ENCODE data around the gene ZDHHC22. TPM values are rescaled to one million over a fixed set of nuclear protein-coding genes. Genes with fewer than 3 reads are reported as not detected.

The ZDHHC22 gene
- total RNA-seq, 1 experiment from 2014 or later: 11.3 TPM

- no peak overlapping the region for H3K18ac ChIP-seq (ENCODE audit: insufficient read length, low read depth, low read length)
- Mint-ChIP-seq H3K4me1 (peaks cover 26 to 40% of the 10 kb centered on the region in 2 experiments), H3K36me3 (ENCODE audit: insufficient read depth in 1 of 3, low read depth in 3 of 3) (no peaks in the 10 kb centered on the region; a peak in 1 of 7 replicates), H3K9me3 (peaks cover 0 to 4% of the 10 kb centered on the region in 2 experiments; a peak in 2 of 5 replicates), H3K27me3 (ENCODE audit: low read depth) (peaks cover 2% of the 10 kb centered on the region), H3K27ac (no peak overlapping the region), H3K4me3 (no peak overlapping the region)
- H3K79me1 ChIP-seq (ENCODE audit: insufficient read depth, low read depth, low read length, poor library complexity, severe bottlenecking): no peaks in the 10 kb centered on the region
- no CpG with 5 or more reads among the region's 2 CpGs for WGBS (ENCODE audit: extremely low coverage, insufficient read length, low lambda C conversion rate)
- H4K5ac ChIP-seq (ENCODE audit: insufficient read length, low read depth, low read length): no peak overlapping the region
- TF ChIP-seq CTCF (conservative IDR thresholded peaks at IDR 0.05): peak; percentile 39; the same call in 1 of the 3 replicates
- H4K8ac ChIP-seq (replicated peaks; ENCODE audit: insufficient read length, low read depth, low read length): no peak overlapping the region
- H2BK12ac ChIP-seq (ENCODE audit: insufficient read length, low read depth, low read length): no peak overlapping the region
- no peak overlapping the region for H3K56ac ChIP-seq (ENCODE audit: insufficient read length, low read depth, low read length)
- no peak overlapping the region; the same call in 1 of the 2 replicates for H3K14ac ChIP-seq (ENCODE audit: insufficient read depth, low read length)
- H3K4me1 ChIP-seq (ENCODE audit: insufficient read depth, low read length): peaks cover 1% of the 10 kb centered on the region; the same call in 1 of the 2 replicates
- no peak overlapping the region for H4K91ac ChIP-seq (ENCODE audit: insufficient read length, low read depth, low read length)
- no peak overlapping the region for H3K4me2 ChIP-seq (ENCODE audit: insufficient read depth, insufficient read length, low read length)
- no peaks in the 10 kb centered on the region for H3K9me3 ChIP-seq (ENCODE audit: control insufficient read depth, low read depth, low read length)
- H2BK15ac ChIP-seq (ENCODE audit: low read depth, low read length): no peak overlapping the region
- no peak overlapping the region for H3K27ac ChIP-seq (ENCODE audit: insufficient read length, low read depth, low read length)
- no peak overlapping the region for H3K4ac ChIP-seq (ENCODE audit: low read depth, low read length)
- no peak overlapping the region for H3K23ac ChIP-seq (ENCODE audit: insufficient read length, low read depth, low read length)
- H2BK20ac ChIP-seq (ENCODE audit: low read depth, low read length, poor library complexity, severe bottlenecking): no peak overlapping the region
- no peaks in the 10 kb centered on the region for H4K20me1 ChIP-seq (ENCODE audit: control insufficient read depth, insufficient read depth, insufficient read length)
- H3K23me2 ChIP-seq (ENCODE audit: insufficient read length, low read depth, low read length, poor library complexity, severe bottlenecking): no peaks in the 10 kb centered on the region
- H2BK5ac ChIP-seq (ENCODE audit: insufficient read length, low read length): no peak overlapping the region
- H2AFZ ChIP-seq (ENCODE audit: low read length): no peak overlapping the region
- DNase-seq: peak; percentile 12
- no peak overlapping the region for H2BK120ac ChIP-seq (ENCODE audit: low read depth, low read length, poor library complexity, severe bottlenecking)
- no peaks in the 10 kb centered on the region for H3K79me2 ChIP-seq (ENCODE audit: insufficient read depth, low read length)
- no peak overlapping the region for H3K9ac ChIP-seq (ENCODE audit: extremely low read depth, insufficient read length, low read length)
- no peaks in the 10 kb centered on the region for H3K27me3 ChIP-seq (ENCODE audit: insufficient read depth, low read length)
- H3T11ph ChIP-seq (ENCODE audit: low read length): no peak overlapping the region
- H2AK5ac ChIP-seq (ENCODE audit: insufficient read length, low read length): no peak overlapping the region
These were observed 10.5 kb upstream of the ZDHHC22 start for GRCh38 chr14:77151918-77152588.

Measured in H9 (cell line).